ENCODE results near the gene CLPSL2. TPM values are rescaled to one million over a fixed set of nuclear protein-coding genes. Genes with fewer than 3 reads are reported as not detected.

Gene CLPSL2
- total RNA-seq, 2 experiments from 2014 or later, result not detected

- Mint-ChIP-seq H3K27ac (no peak overlapping the region), H3K4me1 (ENCODE audit: low read depth) (no peaks in the 10 kb centered on the region), H3K36me3 (ENCODE audit: low read depth) (no peaks in the 10 kb centered on the region), H3K9me3 (no peaks in the 10 kb centered on the region), H3K27me3 (ENCODE audit: low read depth) (peaks cover 2% of the 10 kb centered on the region), H3K4me3 (no peak overlapping the region)
- CTCF ChIA-PET, result no interaction called here
- intact Hi-C loops (cut with micrococcal nuclease), result no loop called here
- DNase-seq, result no peak
These were observed 48.3 kb downstream of the CLPSL2 start for GRCh38 chr6:35824552-35825192.

Other genes with a start within 250 kb of the CLPSL2 start
- gene FKBP5, start 87.7 kb upstream of the CLPSL2 start, total RNA-seq, result 100 to 1,000 TPM; 202 to 208 TPM
- 1 to 10 TPM; 3.1 to 3.9 TPM for gene ARMC12, start 39.6 kb upstream of the CLPSL2 start, total RNA-seq
- not detected for gene CLPSL1, start 4.4 kb downstream of the CLPSL2 start, total RNA-seq
- not detected for gene CLPS, start 20.7 kb downstream of the CLPSL2 start, total RNA-seq
- not detected for gene LHFPL5, start 28.8 kb downstream of the CLPSL2 start, total RNA-seq
- gene SRPK1, start 144.5 kb downstream of the CLPSL2 start, total RNA-seq, result 100 to 1,000 TPM; 126 to 127 TPM
- gene SLC26A8, start 248.0 kb downstream of the CLPSL2 start, total RNA-seq, result not detected

All from activated naive CD4-positive, alpha-beta T cell treated with anti-CD3 and anti-CD28 coated beads for 36 hours (primary cell).